Measurements from ENCODE around the gene CDX1.

The CDX1 gene

GRCh38 chr5:150137997-150138396 lies 28.6 kb upstream of the CDX1 start:
- Histone ChIP-seq H2BK120ac (ENCODE audit: low read depth, low read length) (peak overlapping the region; percentile 69), H2BK12ac (ENCODE audit: low read length) (peak overlapping the region; percentile 96), H3K23ac (ENCODE audit: low read depth, low read length, poor library complexity) (peak overlapping the region; percentile 58), H3K36me3 (replicated peaks in 1 of 2; ENCODE audit: control insufficient read depth in 2 of 2, insufficient read depth in 2 of 2, low read length in 2 of 2) (no peaks in the 10 kb centered on the region), H2BK15ac (ENCODE audit: low read length) (peak overlapping the region; percentile 83), H3K27me3 (ENCODE audit: control insufficient read depth in 3 of 3, insufficient read depth in 3 of 3, low read depth in 1 of 3, low read length in 3 of 3) (no peaks in the 10 kb centered on the region), H2BK5ac (ENCODE audit: low read length) (peak overlapping the region; percentile 80), H3K79me1 (ENCODE audit: low read depth, low read length) (peaks cover 2% of the 10 kb centered on the region), H4K91ac (ENCODE audit: low read depth, low read length, poor library complexity) (peak overlapping the region; percentile 93), H3K4me3 (ENCODE audit: low read length in 2 of 2) (no peak overlapping the region), H3K18ac (ENCODE audit: low read length) (peak overlapping the region; percentile 97), H3K14ac (ENCODE audit: low read length) (peak overlapping the region; percentile 59), H4K8ac (ENCODE audit: low read depth, low read length) (no peak overlapping the region), H2AFZ (ENCODE audit: low read length) (peak overlapping the region; percentile 87), H3K9ac (ENCODE audit: low read depth, low read length, poor library complexity) (no peak overlapping the region), H3K9me3 (replicated peaks in 1 of 2; ENCODE audit: control insufficient read depth in 2 of 2, insufficient read depth in 1 of 2, low read depth in 1 of 2, low read length in 2 of 2) (no peaks in the 10 kb centered on the region), H2AK5ac (ENCODE audit: low read depth, low read length) (peak overlapping the region; percentile 96), H3K4me1 (ENCODE audit: control insufficient read depth in 2 of 2, insufficient read depth in 1 of 2, low read depth in 1 of 2, low read length in 2 of 2) (peaks cover 56 to 61% of the 10 kb centered on the region in 2 donors), H3K4ac (ENCODE audit: low read length) (peak overlapping the region; percentile 84), H3K27ac (replicated peaks; ENCODE audit: low read length) (peak overlapping the region; percentile 72), H3K4me2 (ENCODE audit: insufficient read depth, low read length, poor library complexity, severe bottlenecking) (no peak overlapping the region)
- WGBS, 2 donors (ENCODE audit: extremely low coverage in 2 of 2, insufficient read length in 2 of 2, insufficient replicate concordance in 1 of 2): no CpG with 5 or more reads among the region's 5 CpGs
- DNase-seq (ENCODE audit: low spot score): no peak

GRCh38 chr5:150138551-150139265 lies 27.9 kb upstream of the CDX1 start:
- Histone ChIP-seq H3K23ac (ENCODE audit: low read depth, low read length, poor library complexity) (peak overlapping the region; percentile 58), H2BK5ac (ENCODE audit: low read length) (peak overlapping the region; percentile 80), H3K79me1 (ENCODE audit: low read depth, low read length) (peaks cover 2% of the 10 kb centered on the region), H3K4me3 (ENCODE audit: low read length in 2 of 2) (no peak overlapping the region), H3K4me1 (ENCODE audit: control insufficient read depth in 2 of 2, insufficient read depth in 1 of 2, low read depth in 1 of 2, low read length in 2 of 2) (peaks cover 63 to 64% of the 10 kb centered on the region in 2 donors), H3K9ac (ENCODE audit: low read depth, low read length, poor library complexity) (no peak overlapping the region), H2AFZ (ENCODE audit: low read length) (peak overlapping the region; percentile 87), H3K14ac (ENCODE audit: low read length) (peak overlapping the region; percentile 65), H2BK120ac (ENCODE audit: low read depth, low read length) (peak overlapping the region; percentile 69), H3K18ac (ENCODE audit: low read length) (peak overlapping the region; percentile 97), H4K91ac (ENCODE audit: low read depth, low read length, poor library complexity) (peak overlapping the region; percentile 93), H3K36me3 (replicated peaks in 1 of 2; ENCODE audit: control insufficient read depth in 2 of 2, insufficient read depth in 2 of 2, low read length in 2 of 2) (no peaks in the 10 kb centered on the region), H2AK5ac (ENCODE audit: low read depth, low read length) (peak overlapping the region; percentile 96), H3K27ac (replicated peaks; ENCODE audit: low read length) (peak overlapping the region; percentile 76), H2BK12ac (ENCODE audit: low read length) (peak overlapping the region; percentile 91), H4K8ac (ENCODE audit: low read depth, low read length) (peak overlapping the region; percentile 70), H3K4me2 (ENCODE audit: insufficient read depth, low read length, poor library complexity, severe bottlenecking) (peak overlapping the region; percentile 40), H3K4ac (ENCODE audit: low read length) (no peak overlapping the region), H3K27me3 (ENCODE audit: control insufficient read depth in 3 of 3, insufficient read depth in 3 of 3, low read depth in 1 of 3, low read length in 3 of 3) (no peaks in the 10 kb centered on the region), H3K9me3 (replicated peaks in 1 of 2; ENCODE audit: control insufficient read depth in 2 of 2, insufficient read depth in 1 of 2, low read depth in 1 of 2, low read length in 2 of 2) (no peaks in the 10 kb centered on the region), H2BK15ac (ENCODE audit: low read length) (peak overlapping the region; percentile 83)
- WGBS, 2 donors (ENCODE audit: extremely low coverage in 2 of 2, insufficient read length in 2 of 2, insufficient replicate concordance in 1 of 2): no CpG with 5 or more reads among the region's 10 CpGs
- peak; percentile 75 for DNase-seq (ENCODE audit: low spot score)

GRCh38 chr5:150139334-150139733 lies 27.2 kb upstream of the CDX1 start:
- H2AK5ac ChIP-seq (ENCODE audit: low read depth, low read length): peak overlapping the region; percentile 33
- no peak overlapping the region for H3K23ac ChIP-seq (ENCODE audit: low read depth, low read length, poor library complexity)
- no peaks in the 10 kb centered on the region for H3K27me3 ChIP-seq (ENCODE audit: control insufficient read depth in 3 of 3, insufficient read depth in 3 of 3, low read depth in 1 of 3, low read length in 3 of 3)
- no peaks in the 10 kb centered on the region for H3K9me3 ChIP-seq (replicated peaks in 1 of 2; ENCODE audit: control insufficient read depth in 2 of 2, insufficient read depth in 1 of 2, low read depth in 1 of 2, low read length in 2 of 2)
- peaks cover 69 to 70% of the 10 kb centered on the region in 2 donors for H3K4me1 ChIP-seq (ENCODE audit: control insufficient read depth in 2 of 2, insufficient read depth in 1 of 2, low read depth in 1 of 2, low read length in 2 of 2)
- peak overlapping the region; percentile 82 for H2BK15ac ChIP-seq (ENCODE audit: low read length)
- DNase-seq (ENCODE audit: low spot score): no peak
- H2BK12ac ChIP-seq (ENCODE audit: low read length): peak overlapping the region; percentile 91
- H3K14ac ChIP-seq (ENCODE audit: low read length): no peak overlapping the region
- H2AFZ ChIP-seq (ENCODE audit: low read length): no peak overlapping the region
- no peaks in the 10 kb centered on the region for H3K36me3 ChIP-seq (replicated peaks in 1 of 2; ENCODE audit: control insufficient read depth in 2 of 2, insufficient read depth in 2 of 2, low read length in 2 of 2)
- peak overlapping the region; percentile 15 for H3K18ac ChIP-seq (ENCODE audit: low read length)
- no peak overlapping the region for H4K91ac ChIP-seq (ENCODE audit: low read depth, low read length, poor library complexity)
- H3K27ac ChIP-seq (replicated peaks; ENCODE audit: low read length): peak overlapping the region; percentile 76
- no peak overlapping the region for H3K4ac ChIP-seq (ENCODE audit: low read length)
- peaks cover 2% of the 10 kb centered on the region for H3K79me1 ChIP-seq (ENCODE audit: low read depth, low read length)
- no peak overlapping the region for H3K4me3 ChIP-seq (ENCODE audit: low read length in 2 of 2)
- peak overlapping the region; percentile 59 for H2BK5ac ChIP-seq (ENCODE audit: low read length)
- no CpG with 5 or more reads among the region's 6 CpGs for WGBS, 2 donors (ENCODE audit: extremely low coverage in 2 of 2, insufficient read length in 2 of 2, insufficient replicate concordance in 1 of 2)
- no peak overlapping the region for H4K8ac ChIP-seq (ENCODE audit: low read depth, low read length)
- H3K4me2 ChIP-seq (ENCODE audit: insufficient read depth, low read length, poor library complexity, severe bottlenecking): peak overlapping the region; percentile 40
- peak overlapping the region; percentile 63 for H2BK120ac ChIP-seq (ENCODE audit: low read depth, low read length)
- H3K9ac ChIP-seq (ENCODE audit: low read depth, low read length, poor library complexity): no peak overlapping the region

- Histone ChIP-seq H2BK5ac (ENCODE audit: low read length) (peak overlapping the region; percentile 79), H3K4me3 (ENCODE audit: low read length in 2 of 2) (peak overlapping the region in 1 of 2 donors; percentile 5), H4K8ac (ENCODE audit: low read depth, low read length) (no peak overlapping the region), H3K4me1 (ENCODE audit: control insufficient read depth in 2 of 2, insufficient read depth in 1 of 2, low read depth in 1 of 2, low read length in 2 of 2) (peaks cover 74 to 76% of the 10 kb centered on the region in 2 donors), H3K18ac (ENCODE audit: low read length) (peak overlapping the region; percentile 80), H2BK12ac (ENCODE audit: low read length) (peak overlapping the region; percentile 82), H3K14ac (ENCODE audit: low read length) (peak overlapping the region; percentile 10), H2AFZ (ENCODE audit: low read length) (peak overlapping the region; percentile 69), H2BK120ac (ENCODE audit: low read depth, low read length) (peak overlapping the region; percentile 93), H3K79me1 (ENCODE audit: low read depth, low read length) (no peaks in the 10 kb centered on the region), H3K36me3 (replicated peaks in 1 of 2; ENCODE audit: control insufficient read depth in 2 of 2, insufficient read depth in 2 of 2, low read length in 2 of 2) (no peaks in the 10 kb centered on the region), H3K27me3 (ENCODE audit: control insufficient read depth in 3 of 3, insufficient read depth in 3 of 3, low read depth in 1 of 3, low read length in 3 of 3) (no peaks in the 10 kb centered on the region), H3K9me3 (replicated peaks in 1 of 2; ENCODE audit: control insufficient read depth in 2 of 2, insufficient read depth in 1 of 2, low read depth in 1 of 2, low read length in 2 of 2) (no peaks in the 10 kb centered on the region), H3K9ac (ENCODE audit: low read depth, low read length, poor library complexity) (peak overlapping the region; percentile 5), H3K4me2 (ENCODE audit: insufficient read depth, low read length, poor library complexity, severe bottlenecking) (no peak overlapping the region), H3K27ac (replicated peaks; ENCODE audit: low read length) (peak overlapping the region; percentile 76), H2AK5ac (ENCODE audit: low read depth, low read length) (peak overlapping the region; percentile 94), H3K4ac (ENCODE audit: low read length) (peak overlapping the region; percentile 7), H3K23ac (ENCODE audit: low read depth, low read length, poor library complexity) (peak overlapping the region; percentile 67), H4K91ac (ENCODE audit: low read depth, low read length, poor library complexity) (peak overlapping the region; percentile 6), H2BK15ac (ENCODE audit: low read length) (peak overlapping the region; percentile 24)
- DNase-seq (ENCODE audit: low spot score): no peak
- 100% methylated on average over 2 of the region's 11 CpGs; no CpG with 5 or more reads in 1 of the 2 donors for WGBS, 2 donors (ENCODE audit: extremely low coverage in 2 of 2, insufficient read length in 2 of 2, insufficient replicate concordance in 1 of 2)
Observed at GRCh38 chr5:150140830-150141229, 25.7 kb upstream of the CDX1 start.
